ENCODE measurements around the gene MTRFR. TPM values are rescaled to one million over a fixed set of nuclear protein-coding genes. Genes with fewer than 3 reads are reported as not detected.

Gene MTRFR
- total RNA-seq, 4 donors from 2014 or later: 7.9 to 13.7 (median 9.2) TPM

DNA sequence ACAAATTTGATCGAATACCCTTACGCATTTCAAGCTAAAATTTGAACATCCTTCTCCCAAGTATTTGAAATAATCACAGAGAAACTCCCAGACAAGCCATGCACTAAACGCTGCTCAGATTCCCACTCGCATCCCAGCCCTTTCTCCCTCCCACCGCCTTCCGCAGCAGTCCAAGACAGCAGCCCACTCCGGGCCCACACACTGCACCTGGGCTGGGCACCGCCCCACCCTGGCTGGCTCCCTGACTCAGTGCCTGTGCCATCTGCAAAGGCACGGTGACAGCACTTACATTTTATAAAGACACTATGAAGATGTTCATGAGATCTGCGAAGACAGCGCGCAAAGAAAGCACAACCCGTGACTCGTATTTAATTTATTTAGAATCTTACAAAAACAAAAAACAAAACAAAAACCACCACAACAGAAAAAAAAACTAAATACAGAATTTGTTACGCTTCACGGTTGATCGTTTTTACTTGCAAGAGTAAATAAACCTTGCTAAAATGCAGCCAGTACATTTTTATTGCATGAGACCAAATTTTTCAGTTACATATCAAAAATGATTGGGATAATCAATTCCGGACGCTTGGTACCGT lies 55.6 kb downstream of the MTRFR start:
- Histone ChIP-seq H3K4me3 (no peak overlapping the region), H3K4me1 (no peaks in the 10 kb centered on the region), H3K36me3 (peaks cover 17 to 48% (median 37%) of the 10 kb centered on the region in 4 donors), H3K27me3 (no peaks in the 10 kb centered on the region), H3K9me3 (no peaks in the 10 kb centered on the region), H3K27ac (replicated peaks in 1 of 4) (no peak overlapping the region)
- WGBS: 93% methylated on average over 20 of the region's 20 CpGs
- no peak for DNase-seq (ENCODE audit: extremely low spot score)
- intact Hi-C loops (cut with DNase I): no loop called here
- TF ChIP-seq, protein P1, sequence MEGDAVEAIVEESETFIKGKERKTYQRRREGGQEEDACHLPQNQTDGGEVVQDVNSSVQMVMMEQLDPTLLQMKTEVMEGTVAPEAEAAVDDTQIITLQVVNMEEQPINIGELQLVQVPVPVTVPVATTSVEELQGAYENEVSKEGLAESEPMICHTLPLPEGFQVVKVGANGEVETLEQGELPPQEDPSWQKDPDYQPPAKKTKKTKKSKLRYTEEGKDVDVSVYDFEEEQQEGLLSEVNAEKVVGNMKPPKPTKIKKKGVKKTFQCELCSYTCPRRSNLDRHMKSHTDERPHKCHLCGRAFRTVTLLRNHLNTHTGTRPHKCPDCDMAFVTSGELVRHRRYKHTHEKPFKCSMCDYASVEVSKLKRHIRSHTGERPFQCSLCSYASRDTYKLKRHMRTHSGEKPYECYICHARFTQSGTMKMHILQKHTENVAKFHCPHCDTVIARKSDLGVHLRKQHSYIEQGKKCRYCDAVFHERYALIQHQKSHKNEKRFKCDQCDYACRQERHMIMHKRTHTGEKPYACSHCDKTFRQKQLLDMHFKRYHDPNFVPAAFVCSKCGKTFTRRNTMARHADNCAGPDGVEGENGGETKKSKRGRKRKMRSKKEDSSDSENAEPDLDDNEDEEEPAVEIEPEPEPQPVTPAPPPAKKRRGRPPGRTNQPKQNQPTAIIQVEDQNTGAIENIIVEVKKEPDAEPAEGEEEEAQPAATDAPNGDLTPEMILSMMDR (IDR thresholded peaks at IDR 0.05): no peak
- TF ChIP-seq EP300 (IDR thresholded peaks at IDR 0.05) (no peak), POLR2A (IDR thresholded peaks at IDR 0.05; ENCODE audit: low read depth) (no peak), POLR2AphosphoS5 (IDR thresholded peaks at IDR 0.05) (no peak)

DNA sequence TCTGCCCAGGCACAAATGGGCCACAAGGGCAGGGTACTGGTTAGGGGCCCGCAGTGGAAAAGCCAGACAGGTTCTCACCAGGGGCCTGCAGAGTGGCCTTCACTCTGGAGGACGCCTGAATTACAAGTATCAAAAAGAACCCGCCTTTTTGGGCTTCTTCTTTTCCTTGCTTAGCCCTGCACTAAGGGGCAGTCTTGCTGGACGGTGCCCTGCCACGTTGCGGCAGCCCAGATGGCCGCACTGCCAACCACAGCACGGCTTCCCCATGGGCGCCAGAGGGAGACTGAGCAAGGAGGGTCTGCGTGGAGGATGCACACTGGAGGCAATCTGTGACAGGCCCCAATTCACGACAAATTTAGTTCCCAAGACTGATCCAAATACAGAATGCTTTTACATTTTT lies 56.7 kb downstream of the MTRFR start:
- peaks cover 27 to 58% (median 45%) of the 10 kb centered on the region in 4 donors for H3K36me3 ChIP-seq
- intact Hi-C loops (cut with DNase I): loop anchor here (10.0 kb wide), 1 partner anchor 55 kb away; no protein-coding TSS in a partner anchor
- no peaks in the 10 kb centered on the region for H3K4me1 ChIP-seq
- H3K4me3 ChIP-seq: no peak overlapping the region
- no peak for TF ChIP-seq POLR2A (IDR thresholded peaks at IDR 0.05; ENCODE audit: low read depth)
- TF ChIP-seq, protein P1 (IDR thresholded peaks at IDR 0.05): no peak
- no peak for TF ChIP-seq POLR2AphosphoS5 (IDR thresholded peaks at IDR 0.05)
- TF ChIP-seq EP300 (IDR thresholded peaks at IDR 0.05): no peak
- H3K27me3 ChIP-seq: no peaks in the 10 kb centered on the region
- DNase-seq (ENCODE audit: extremely low spot score): no peak
- 90% methylated on average over 7 of the region's 11 CpGs for WGBS
- H3K27ac ChIP-seq (replicated peaks in 1 of 4): no peak overlapping the region
- H3K9me3 ChIP-seq: no peaks in the 10 kb centered on the region

DNA sequence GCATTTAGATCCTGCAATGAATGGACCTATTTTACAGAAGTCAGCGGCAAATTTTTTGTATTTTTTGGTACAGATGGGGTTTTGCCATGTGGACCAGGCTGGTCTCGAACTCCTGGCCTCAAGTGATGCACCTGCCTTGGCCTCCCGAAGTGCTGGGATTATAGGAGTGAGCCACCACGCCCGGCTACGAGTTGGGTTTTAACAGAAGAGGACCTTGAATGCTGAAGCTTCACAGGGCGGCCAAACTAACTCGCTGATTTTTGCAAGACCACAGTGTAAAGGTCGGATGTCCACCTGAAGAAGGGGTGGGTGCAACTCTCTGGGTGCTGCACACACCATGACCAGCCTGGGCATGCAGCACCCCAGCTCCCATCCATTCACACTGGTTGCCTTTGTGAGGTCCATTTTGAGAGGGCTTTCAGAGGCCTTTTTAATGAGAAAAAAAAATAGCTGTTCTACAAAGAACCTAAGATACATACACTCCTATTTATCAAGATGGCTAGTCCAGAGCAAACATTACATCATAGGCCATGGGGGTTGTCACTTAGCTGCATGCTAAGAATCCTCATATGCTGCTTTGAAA lies 60.0 kb downstream of the MTRFR start:
- 94% methylated on average over 9 of the region's 9 CpGs for WGBS
- TF ChIP-seq POLR2A (IDR thresholded peaks at IDR 0.05; ENCODE audit: low read depth): no peak
- TF ChIP-seq, protein P1 (IDR thresholded peaks at IDR 0.05): no peak
- no peak for TF ChIP-seq POLR2AphosphoS5 (IDR thresholded peaks at IDR 0.05)
- no peak for TF ChIP-seq EP300 (IDR thresholded peaks at IDR 0.05)
- Histone ChIP-seq H3K4me3 (no peak overlapping the region), H3K4me1 (no peaks in the 10 kb centered on the region), H3K9me3 (no peaks in the 10 kb centered on the region), H3K27me3 (no peaks in the 10 kb centered on the region), H3K36me3 (peaks cover 52 to 89% (median 76%) of the 10 kb centered on the region in 4 donors), H3K27ac (replicated peaks in 1 of 4) (no peak overlapping the region)
- DNase-seq (ENCODE audit: extremely low spot score): no peak
- intact Hi-C loops (cut with DNase I): loop anchor here (10.0 kb wide), 1 partner anchor 52 kb away; no protein-coding TSS in a partner anchor

DNA sequence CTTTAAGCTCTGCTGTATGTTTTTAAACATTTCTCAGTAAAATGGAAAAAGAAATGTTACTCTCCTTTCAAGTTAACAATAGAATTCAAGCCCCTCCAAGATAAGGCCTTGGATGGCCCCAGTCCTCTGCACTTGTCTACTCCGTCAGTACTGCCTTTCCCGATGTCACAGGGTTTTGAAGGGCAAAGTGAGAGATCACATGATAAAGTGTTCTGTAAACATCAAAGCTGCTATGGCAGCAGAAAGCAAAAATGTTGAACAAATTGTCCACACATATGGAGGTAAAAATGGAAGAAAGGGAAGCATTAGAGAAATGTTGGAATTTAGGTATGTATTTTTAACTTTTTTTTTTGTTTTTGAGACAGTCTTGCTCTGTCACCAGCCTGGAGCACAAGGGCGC lies 71.9 kb downstream of the MTRFR start:
- Histone ChIP-seq H3K4me3 (no peak overlapping the region), H3K9me3 (no peaks in the 10 kb centered on the region), H3K27ac (replicated peaks in 1 of 4) (no peak overlapping the region), H3K27me3 (no peaks in the 10 kb centered on the region), H3K36me3 (peaks cover 74 to 99% (median 96%) of the 10 kb centered on the region in 4 donors), H3K4me1 (no peaks in the 10 kb centered on the region)
- intact Hi-C loops (cut with DNase I): no loop called here
- no peak for DNase-seq (ENCODE audit: extremely low spot score)
- TF ChIP-seq POLR2A (IDR thresholded peaks at IDR 0.05; ENCODE audit: low read depth) (no peak), POLR2AphosphoS5 (IDR thresholded peaks at IDR 0.05) (no peak), EP300 (IDR thresholded peaks at IDR 0.05) (no peak)
- TF ChIP-seq, protein P1 (IDR thresholded peaks at IDR 0.05): no peak
- 73% methylated on average over 3 of the region's 3 CpGs for WGBS

Data from esophagus muscularis mucosa (tissue), 4 donors.